ENCODE results near the gene CLEC3B.

The CLEC3B gene

DNA sequence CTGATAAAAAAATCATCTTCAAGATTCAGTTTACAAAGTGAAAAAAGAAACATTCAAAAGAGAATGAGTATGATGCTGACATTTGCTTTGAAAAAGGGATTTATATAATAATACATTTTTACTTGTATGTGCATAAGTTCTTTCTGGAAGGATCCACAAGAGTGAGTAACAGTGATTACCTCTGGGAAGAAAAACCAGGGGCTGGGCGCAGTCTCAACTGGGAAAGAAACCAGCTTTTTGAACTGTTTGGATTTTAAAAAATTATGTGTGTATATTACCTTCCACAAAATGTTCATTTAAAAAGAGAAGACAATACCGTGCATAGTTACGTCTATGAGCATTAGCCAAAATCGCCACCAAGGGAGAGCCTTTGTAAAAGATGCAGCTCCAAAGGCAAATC lies 1.3 kb downstream of the CLEC3B start:
- Histone ChIP-seq H3K36me3 (ENCODE audit: control insufficient read depth, insufficient read depth, low read length) (no peaks in the 10 kb centered on the region), H3K4me1 (ENCODE audit: control insufficient read depth, insufficient read depth, low read length) (peaks cover 18% of the 10 kb centered on the region), H3K9ac (ENCODE audit: low read length) (no peak overlapping the region), H3K27me3 (ENCODE audit: control insufficient read depth, insufficient read depth, low read length) (no peaks in the 10 kb centered on the region), H3K4me3 (ENCODE audit: low read length) (no peak overlapping the region), H3K27ac (ENCODE audit: low read depth, low read length) (peak overlapping the region; percentile 29)

GRCh38 chr3:45029216-45029615 lies 3.1 kb downstream of the CLEC3B start:
- Histone ChIP-seq H3K4me3 (ENCODE audit: low read length) (no peak overlapping the region), H3K27me3 (ENCODE audit: control insufficient read depth, insufficient read depth, low read length) (no peaks in the 10 kb centered on the region), H3K36me3 (ENCODE audit: control insufficient read depth, insufficient read depth, low read length) (no peaks in the 10 kb centered on the region), H3K4me1 (ENCODE audit: control insufficient read depth, insufficient read depth, low read length) (peaks cover 18% of the 10 kb centered on the region), H3K9ac (ENCODE audit: low read length) (no peak overlapping the region), H3K27ac (ENCODE audit: low read depth, low read length) (no peak overlapping the region)

DNA sequence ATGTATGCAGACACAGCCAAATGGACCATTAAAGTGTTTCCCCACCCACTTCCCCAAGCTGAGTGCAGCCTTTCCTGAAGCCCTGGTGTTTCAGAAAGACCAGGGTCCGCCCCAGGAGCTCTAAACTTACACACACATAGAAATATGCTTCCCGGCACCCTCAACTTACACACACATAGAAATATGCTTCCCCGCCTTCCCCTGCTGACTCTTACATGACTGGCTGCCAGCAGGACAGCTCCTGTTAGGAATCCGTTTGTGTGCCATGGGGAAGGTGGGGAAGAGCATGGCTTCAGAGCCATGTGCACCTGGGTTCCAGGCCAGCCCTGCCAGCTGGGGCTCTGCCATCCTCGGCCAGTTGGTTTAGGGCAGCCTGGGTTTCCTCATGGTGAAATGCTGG lies 3.6 kb downstream of the CLEC3B start:
- Histone ChIP-seq H3K27me3 (ENCODE audit: control insufficient read depth, insufficient read depth, low read length) (no peaks in the 10 kb centered on the region), H3K4me1 (ENCODE audit: control insufficient read depth, insufficient read depth, low read length) (peaks cover 18% of the 10 kb centered on the region), H3K27ac (ENCODE audit: low read depth, low read length) (no peak overlapping the region), H3K9ac (ENCODE audit: low read length) (no peak overlapping the region), H3K4me3 (ENCODE audit: low read length) (no peak overlapping the region), H3K36me3 (ENCODE audit: control insufficient read depth, insufficient read depth, low read length) (no peaks in the 10 kb centered on the region)

- H3K4me3 ChIP-seq (ENCODE audit: low read length): no peak overlapping the region
- no peak overlapping the region for H3K9ac ChIP-seq (ENCODE audit: low read length)
- H3K27ac ChIP-seq (ENCODE audit: low read depth, low read length): no peak overlapping the region
- peaks cover 6% of the 10 kb centered on the region for H3K4me1 ChIP-seq (ENCODE audit: control insufficient read depth, insufficient read depth, low read length)
- H3K36me3 ChIP-seq (ENCODE audit: control insufficient read depth, insufficient read depth, low read length): no peaks in the 10 kb centered on the region
- no peaks in the 10 kb centered on the region for H3K27me3 ChIP-seq (ENCODE audit: control insufficient read depth, insufficient read depth, low read length)
These were observed 5.4 kb downstream of the CLEC3B start for GRCh38 chr3:45031531-45031930.

GRCh38 chr3:45032113-45032512 lies 6.0 kb downstream of the CLEC3B start:
- Histone ChIP-seq H3K4me1 (ENCODE audit: control insufficient read depth, insufficient read depth, low read length) (peaks cover 2% of the 10 kb centered on the region), H3K9ac (ENCODE audit: low read length) (no peak overlapping the region), H3K36me3 (ENCODE audit: control insufficient read depth, insufficient read depth, low read length) (no peaks in the 10 kb centered on the region), H3K27ac (ENCODE audit: low read depth, low read length) (no peak overlapping the region), H3K27me3 (ENCODE audit: control insufficient read depth, insufficient read depth, low read length) (no peaks in the 10 kb centered on the region), H3K4me3 (ENCODE audit: low read length) (no peak overlapping the region)

DNA sequence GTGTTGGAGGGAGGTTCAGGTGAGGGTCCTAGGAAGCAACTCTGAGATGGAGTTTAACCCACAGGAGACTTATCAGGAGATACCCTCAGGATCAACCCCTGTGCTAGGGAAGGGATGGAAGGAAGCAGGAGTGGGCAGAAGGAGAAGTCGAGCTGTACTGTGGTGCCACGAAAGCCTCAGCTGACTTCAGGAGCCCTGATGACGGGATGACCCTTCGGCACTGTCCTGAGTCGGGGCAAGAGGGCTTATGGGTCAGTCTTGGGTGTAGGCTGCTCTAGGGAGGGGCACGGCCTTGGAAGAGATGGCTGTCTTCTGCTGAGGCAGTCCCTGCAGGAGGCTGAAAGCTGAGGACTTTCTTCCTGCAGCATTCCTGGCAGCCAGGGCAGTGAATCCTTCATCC lies 7.7 kb downstream of the CLEC3B start:
- H3K27ac ChIP-seq (ENCODE audit: low read depth, low read length): peak overlapping the region; percentile 58
- no peak overlapping the region for H3K4me3 ChIP-seq (ENCODE audit: low read length)
- peaks cover 2% of the 10 kb centered on the region for H3K4me1 ChIP-seq (ENCODE audit: control insufficient read depth, insufficient read depth, low read length)
- H3K36me3 ChIP-seq (ENCODE audit: control insufficient read depth, insufficient read depth, low read length): no peaks in the 10 kb centered on the region
- H3K27me3 ChIP-seq (ENCODE audit: control insufficient read depth, insufficient read depth, low read length): no peaks in the 10 kb centered on the region
- no peak overlapping the region for H3K9ac ChIP-seq (ENCODE audit: low read length)

- no peaks in the 10 kb centered on the region for H3K27me3 ChIP-seq (ENCODE audit: control insufficient read depth, insufficient read depth, low read length)
- no peak overlapping the region for H3K4me3 ChIP-seq (ENCODE audit: low read length)
- H3K4me1 ChIP-seq (ENCODE audit: control insufficient read depth, insufficient read depth, low read length): peaks cover 2% of the 10 kb centered on the region
- peak overlapping the region; percentile 6 for H3K27ac ChIP-seq (ENCODE audit: low read depth, low read length)
- no peaks in the 10 kb centered on the region for H3K36me3 ChIP-seq (ENCODE audit: control insufficient read depth, insufficient read depth, low read length)
- no peak overlapping the region for H3K9ac ChIP-seq (ENCODE audit: low read length)
These were observed 8.6 kb downstream of the CLEC3B start for GRCh38 chr3:45034612-45035252.

- H3K36me3 ChIP-seq (ENCODE audit: control insufficient read depth, insufficient read depth, low read length): no peaks in the 10 kb centered on the region
- peak overlapping the region; percentile 44 for H3K27ac ChIP-seq (ENCODE audit: low read depth, low read length)
- no peaks in the 10 kb centered on the region for H3K27me3 ChIP-seq (ENCODE audit: control insufficient read depth, insufficient read depth, low read length)
- peaks cover 4% of the 10 kb centered on the region for H3K4me1 ChIP-seq (ENCODE audit: control insufficient read depth, insufficient read depth, low read length)
- peak overlapping the region; percentile 61 for H3K4me3 ChIP-seq (ENCODE audit: low read length)
- no peak overlapping the region for H3K9ac ChIP-seq (ENCODE audit: low read length)
These were observed 9.6 kb downstream of the CLEC3B start for GRCh38 chr3:45035441-45036301.

DNA sequence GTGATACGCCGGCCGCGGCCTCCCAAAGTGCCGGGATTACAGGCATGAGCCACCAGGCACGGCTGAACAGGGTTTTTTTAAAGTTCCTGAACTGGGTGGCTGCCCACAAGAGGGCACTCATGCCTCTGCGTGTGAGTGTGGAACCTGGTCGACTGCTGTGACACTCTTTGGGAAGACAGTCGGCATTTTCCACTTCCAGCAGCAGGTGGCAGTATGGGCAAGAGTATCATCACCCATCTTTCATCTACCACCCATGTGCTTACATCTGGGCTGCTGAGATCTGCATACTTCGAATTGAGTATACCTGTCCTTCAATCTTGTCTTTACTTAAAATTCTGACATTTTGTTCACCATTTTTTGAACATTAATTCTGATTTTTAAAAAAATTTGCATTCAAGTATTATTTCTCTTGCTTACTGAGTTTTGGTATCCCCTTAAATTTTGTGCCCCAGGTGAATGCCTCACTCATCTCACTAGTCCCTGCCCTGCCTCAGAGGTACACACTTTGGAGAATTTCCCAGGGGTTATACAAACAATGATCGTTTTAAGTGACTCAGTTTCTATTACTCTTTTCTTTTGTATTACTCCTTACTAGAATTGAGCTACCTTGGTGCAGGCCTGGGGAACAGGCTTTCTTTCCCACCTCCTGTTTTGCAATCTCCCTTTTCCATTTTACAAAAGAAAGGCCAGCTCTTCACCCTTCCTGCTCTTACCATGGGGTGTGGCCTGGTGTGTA lies 11.8 kb downstream of the CLEC3B start:
- Histone ChIP-seq H3K36me3 (ENCODE audit: control insufficient read depth, insufficient read depth, low read length) (no peaks in the 10 kb centered on the region), H3K9ac (ENCODE audit: low read length) (no peak overlapping the region), H3K27me3 (ENCODE audit: control insufficient read depth, insufficient read depth, low read length) (no peaks in the 10 kb centered on the region), H3K4me1 (ENCODE audit: control insufficient read depth, insufficient read depth, low read length) (peaks cover 4% of the 10 kb centered on the region), H3K27ac (ENCODE audit: low read depth, low read length) (no peak overlapping the region), H3K4me3 (ENCODE audit: low read length) (no peak overlapping the region)

- H3K9ac ChIP-seq (ENCODE audit: low read length): no peak overlapping the region
- H3K4me1 ChIP-seq (ENCODE audit: control insufficient read depth, insufficient read depth, low read length): peaks cover 2% of the 10 kb centered on the region
- H3K36me3 ChIP-seq (ENCODE audit: control insufficient read depth, insufficient read depth, low read length): no peaks in the 10 kb centered on the region
- no peak overlapping the region for H3K4me3 ChIP-seq (ENCODE audit: low read length)
- no peaks in the 10 kb centered on the region for H3K27me3 ChIP-seq (ENCODE audit: control insufficient read depth, insufficient read depth, low read length)
- H3K27ac ChIP-seq (ENCODE audit: low read depth, low read length): no peak overlapping the region
These were observed 15.6 kb downstream of the CLEC3B start for GRCh38 chr3:45041666-45042065.

- H3K27ac ChIP-seq (ENCODE audit: low read depth, low read length): no peak overlapping the region
- H3K27me3 ChIP-seq (ENCODE audit: control insufficient read depth, insufficient read depth, low read length): no peaks in the 10 kb centered on the region
- H3K4me3 ChIP-seq (ENCODE audit: low read length): no peak overlapping the region
- H3K36me3 ChIP-seq (ENCODE audit: control insufficient read depth, insufficient read depth, low read length): no peaks in the 10 kb centered on the region
- peaks cover 2% of the 10 kb centered on the region for H3K4me1 ChIP-seq (ENCODE audit: control insufficient read depth, insufficient read depth, low read length)
- no peak overlapping the region for H3K9ac ChIP-seq (ENCODE audit: low read length)
These were observed 16.1 kb downstream of the CLEC3B start for GRCh38 chr3:45042162-45042561.

GRCh38 chr3:45043728-45044299 lies 17.7 kb downstream of the CLEC3B start:
- no peak overlapping the region for H3K27ac ChIP-seq (ENCODE audit: low read depth, low read length)
- H3K4me3 ChIP-seq (ENCODE audit: low read length): no peak overlapping the region
- H3K27me3 ChIP-seq (ENCODE audit: control insufficient read depth, insufficient read depth, low read length): no peaks in the 10 kb centered on the region
- H3K9ac ChIP-seq (ENCODE audit: low read length): no peak overlapping the region
- no peaks in the 10 kb centered on the region for H3K36me3 ChIP-seq (ENCODE audit: control insufficient read depth, insufficient read depth, low read length)
- H3K4me1 ChIP-seq (ENCODE audit: control insufficient read depth, insufficient read depth, low read length): peaks cover 2% of the 10 kb centered on the region
